ENCODE data around the gene TMEM220.
"Not testable (repeated sequence)": the region's sequence is repeated elsewhere in the genome, so short reads cannot be mapped to it uniquely, and the experiment has no call there.

Gene TMEM220

DNA sequence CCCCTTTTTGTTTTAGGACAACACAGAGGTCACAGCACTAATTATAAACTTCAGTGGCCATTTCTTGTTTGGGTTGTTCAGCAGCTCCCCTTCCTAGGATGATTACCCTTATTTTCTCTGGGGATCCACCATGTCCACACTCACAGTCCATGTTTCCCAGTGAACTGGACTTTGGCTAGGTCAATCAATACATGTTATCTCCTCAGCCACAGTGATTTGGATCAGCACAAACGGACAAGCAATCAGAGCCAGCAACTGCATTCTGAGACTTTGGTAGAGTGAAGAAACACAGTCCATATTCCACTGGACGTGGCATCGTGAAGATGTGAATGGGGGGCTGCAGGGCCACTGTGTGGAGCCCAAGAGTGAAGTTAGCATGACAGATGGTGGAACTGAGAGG is 4.6 kb downstream of the TMEM220 start:
- DNase-seq = no peak

DNA sequence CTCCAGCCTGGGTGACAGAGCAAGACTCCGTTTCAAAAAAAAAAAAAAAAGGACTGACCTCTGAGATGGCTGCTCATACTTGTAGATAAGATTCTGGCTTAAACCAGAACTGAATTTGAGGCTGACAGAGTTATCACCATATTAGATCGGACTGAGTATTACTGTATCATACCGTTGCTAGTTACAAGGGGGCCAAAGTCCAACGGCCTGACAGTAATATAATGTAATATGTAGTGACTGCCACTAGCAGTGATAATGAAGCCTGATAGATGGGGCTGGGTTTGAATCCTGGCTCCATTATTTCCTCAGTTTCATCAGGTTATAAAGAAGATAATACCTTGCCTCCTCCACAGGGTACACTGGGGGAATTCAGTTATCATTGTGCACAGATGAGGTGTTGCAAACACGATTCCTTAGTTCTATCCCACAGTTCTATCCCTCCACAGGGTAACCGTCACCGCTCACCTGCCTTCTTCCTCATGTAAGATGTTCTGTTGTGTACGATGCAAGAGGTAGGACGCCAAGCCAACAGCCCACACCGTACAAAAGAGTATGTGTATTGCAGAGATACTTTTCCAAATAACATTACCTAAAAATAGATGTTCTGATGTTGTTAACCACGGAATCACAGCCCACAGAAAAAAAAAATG is 5.2 kb downstream of the TMEM220 start:
- DNase-seq = no peak

DNA sequence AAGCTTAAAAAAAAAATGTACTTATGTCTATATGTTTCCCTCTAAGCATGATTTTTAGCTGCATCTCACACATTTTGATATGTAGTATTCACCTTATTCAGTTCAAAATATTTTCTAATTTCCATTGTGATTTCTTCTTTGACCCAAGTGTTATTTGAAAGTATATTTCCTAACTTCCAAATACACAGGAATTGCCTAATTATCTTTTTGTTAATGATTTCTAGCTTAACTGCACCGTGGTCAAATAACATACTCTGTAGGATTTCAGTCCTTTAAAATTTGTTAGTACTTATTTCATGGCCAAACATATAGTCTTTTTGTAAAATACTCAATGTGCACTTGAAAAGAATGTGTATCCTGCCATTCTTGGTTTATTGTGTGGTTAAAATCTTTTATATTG is 11.3 kb downstream of the TMEM220 start:
- DNase-seq = no peak

DNA sequence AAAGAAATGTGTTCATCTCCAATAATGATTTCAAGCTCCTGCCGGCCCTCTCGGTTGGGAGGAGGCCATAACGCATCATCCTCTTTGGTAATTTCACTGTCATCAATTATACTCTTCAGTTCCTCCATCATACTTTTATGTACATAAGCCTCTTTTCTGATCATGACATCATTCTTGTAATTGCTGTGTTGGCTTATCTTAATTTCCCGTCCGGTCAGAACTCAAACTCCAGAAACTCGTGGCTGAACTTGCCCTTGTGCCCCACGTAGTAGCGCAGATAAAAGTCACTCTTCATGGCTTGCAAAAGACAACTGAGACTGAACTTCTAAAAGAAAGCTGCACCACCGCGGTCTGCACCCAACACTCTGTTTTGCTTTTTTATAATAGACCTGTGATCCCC is 13.6 kb downstream of the TMEM220 start:
- DNase-seq = no peak

DNA sequence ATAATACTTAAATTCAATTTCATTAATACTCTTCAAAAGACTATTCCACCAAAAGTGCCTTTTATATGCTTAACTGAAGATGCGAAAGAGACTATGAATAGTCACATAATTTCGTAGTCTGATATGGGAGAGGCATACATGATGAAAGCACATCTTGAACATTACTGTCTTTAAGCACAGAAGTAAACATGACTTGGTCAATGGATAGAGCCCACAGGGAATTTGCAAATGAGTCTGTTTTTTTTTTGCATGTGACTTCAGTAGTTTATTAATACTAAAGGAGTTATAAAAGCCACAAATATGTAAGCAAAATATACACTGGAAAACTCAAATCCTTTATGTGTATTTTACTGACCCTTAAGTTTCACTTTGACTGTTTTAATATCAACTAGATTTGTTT is 16.5 kb downstream of the TMEM220 start:
- no peak for DNase-seq

DNA sequence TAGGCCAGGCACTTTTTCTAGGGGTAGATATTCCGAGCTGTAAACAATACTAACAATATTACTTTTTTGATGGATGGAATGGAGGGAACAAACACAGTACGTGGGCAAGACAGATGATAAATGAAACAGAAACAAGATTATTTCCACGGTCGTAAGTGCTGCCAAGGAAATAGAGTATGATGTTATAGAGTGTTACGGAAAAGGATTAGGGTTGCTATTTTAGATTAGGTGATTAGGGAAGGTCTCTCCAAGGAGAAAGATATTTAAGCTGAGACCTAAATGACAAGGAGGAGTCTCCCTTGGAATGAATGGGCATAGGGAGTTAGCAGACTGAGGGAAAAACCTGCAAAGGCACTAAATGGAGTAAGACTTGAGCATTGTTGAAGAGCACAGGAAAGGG is 24.1 kb downstream of the TMEM220 start:
- DNase-seq = no peak

DNA sequence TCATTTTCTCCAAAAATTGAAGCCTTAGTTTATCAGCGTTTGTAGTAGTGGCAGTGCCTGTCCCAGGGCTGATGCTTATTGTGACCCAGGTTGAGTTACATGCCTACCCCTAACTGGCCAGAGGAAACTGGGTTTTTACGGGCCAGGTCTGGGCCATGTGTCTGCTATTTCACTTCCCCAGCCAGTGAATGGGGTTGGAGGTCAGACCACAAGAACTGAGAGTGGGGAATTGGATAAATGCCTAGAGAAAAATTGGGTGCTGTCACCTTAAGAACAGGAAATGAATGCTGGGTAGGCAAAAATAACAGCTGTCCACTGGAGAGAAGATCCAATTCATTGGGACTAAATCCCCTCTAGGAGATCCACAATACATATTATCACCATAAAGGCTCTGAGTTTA is 27.2 kb downstream of the TMEM220 start:
- DNase-seq = no peak

DNA sequence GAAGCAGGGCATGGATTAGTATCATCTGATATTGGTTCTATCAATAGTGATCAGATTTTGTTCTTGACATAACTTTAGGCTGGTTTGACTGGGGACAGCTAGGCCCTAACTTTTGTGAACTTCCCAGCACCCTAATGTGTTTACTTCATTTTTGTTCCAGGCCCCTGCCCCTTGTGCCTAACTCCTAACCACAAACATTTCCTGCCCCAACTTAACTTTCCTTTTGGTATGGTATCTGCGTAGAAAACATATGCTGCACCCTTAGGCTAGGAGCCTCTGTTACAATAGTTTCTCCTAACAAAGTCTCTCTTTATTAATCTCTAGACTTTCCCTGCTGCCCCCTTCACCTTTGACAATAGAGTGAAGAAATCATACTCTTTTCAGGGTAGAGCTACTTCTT is 30.0 kb downstream of the TMEM220 start:
- DNase-seq = peak; percentile 52

DNA sequence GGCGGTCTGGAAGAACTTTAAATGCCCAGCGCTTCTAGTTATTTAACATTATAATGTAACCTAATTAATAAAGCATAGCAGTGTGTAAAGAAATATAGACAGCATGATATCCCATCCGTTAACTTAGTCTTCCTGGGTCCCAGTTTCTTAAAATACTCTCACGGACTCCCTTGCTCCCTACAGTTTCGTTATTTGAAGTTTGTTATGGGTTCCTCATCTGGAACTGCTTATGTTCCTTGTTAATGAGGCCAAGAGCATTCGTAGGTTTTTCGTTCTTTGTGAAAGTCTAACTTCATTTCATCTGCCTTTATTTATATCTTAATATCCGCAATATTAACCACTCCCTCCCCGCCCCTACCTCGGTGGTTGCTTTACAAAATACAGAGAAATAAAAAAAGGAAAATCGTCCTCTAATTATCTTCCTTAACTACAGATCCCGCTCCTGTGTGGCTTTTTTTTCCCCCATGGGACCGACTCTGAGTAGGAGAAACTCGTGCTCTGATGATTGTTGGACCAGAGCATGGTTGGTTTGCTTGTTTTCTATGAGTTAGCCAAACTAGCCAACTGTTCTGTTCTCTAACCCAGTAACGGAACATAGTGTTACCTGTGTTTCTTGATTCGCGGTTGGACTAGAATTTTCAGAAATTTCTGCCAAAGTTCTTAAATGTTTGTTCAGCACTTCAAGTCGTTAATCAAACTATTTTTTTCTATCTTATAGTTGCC is 31.6 kb downstream of the TMEM220 start:
- DNase-seq = no peak

DNA sequence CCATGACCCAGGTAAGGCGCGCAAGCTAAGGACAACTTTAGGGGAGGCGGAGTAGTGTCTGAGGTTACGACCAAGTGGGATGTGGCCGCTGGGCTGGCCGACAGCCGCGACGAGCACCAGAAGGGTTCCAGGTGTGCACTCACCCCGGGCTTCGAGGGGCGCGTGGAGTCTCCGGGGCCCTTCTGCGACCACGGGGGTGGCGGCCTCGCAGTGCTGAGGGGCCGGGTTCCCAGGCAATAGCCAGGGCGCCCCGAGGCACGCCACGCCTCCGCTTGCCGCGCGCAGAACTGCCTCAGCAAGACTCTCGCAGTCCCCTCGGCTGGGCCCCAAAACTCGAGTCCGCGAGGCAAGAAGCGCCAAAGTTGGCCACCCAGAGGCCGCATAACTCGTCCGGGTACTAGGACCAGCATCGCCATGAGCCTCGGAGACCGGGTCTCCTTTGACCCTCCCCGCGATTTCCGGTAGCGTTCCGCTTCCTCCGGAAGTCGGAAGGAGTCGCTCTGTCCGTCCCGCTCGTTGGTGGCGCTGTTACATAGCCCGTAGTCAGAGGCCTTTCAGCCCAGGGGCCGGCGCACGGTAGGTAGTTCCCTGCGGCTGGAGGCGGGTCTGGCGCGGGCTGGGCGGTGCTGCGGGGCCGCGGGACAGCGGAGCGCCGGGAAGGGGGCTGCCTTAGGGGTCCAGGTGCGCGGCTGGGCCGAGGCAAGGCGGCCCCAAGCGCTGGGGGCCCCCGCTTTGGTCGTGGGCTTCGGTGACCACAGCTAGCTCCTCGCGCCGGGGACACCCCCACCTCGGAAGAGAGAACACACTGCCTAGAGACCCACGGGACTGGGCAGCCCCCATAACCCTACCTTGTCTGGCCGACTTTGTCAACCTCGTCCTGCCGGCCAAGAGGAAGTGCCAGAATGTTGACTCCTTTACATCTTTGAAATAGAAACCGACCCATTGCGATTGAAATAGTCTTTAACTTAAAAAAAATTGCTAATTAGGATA is 32.4 kb downstream of the TMEM220 start, which contains the start of the genes ADPRM and SCO1:
ADPRM (plus strand) TSS at position 503 of the 990 bp plus-strand sequence. CDS start 7,333 bp downstream, outside the sequence.
SCO1 (minus strand) TSS at position 442 of the 990 bp plus-strand sequence; CDS start at position 416, 26 bp downstream.
- DNase-seq = peak; percentile 91

DNA sequence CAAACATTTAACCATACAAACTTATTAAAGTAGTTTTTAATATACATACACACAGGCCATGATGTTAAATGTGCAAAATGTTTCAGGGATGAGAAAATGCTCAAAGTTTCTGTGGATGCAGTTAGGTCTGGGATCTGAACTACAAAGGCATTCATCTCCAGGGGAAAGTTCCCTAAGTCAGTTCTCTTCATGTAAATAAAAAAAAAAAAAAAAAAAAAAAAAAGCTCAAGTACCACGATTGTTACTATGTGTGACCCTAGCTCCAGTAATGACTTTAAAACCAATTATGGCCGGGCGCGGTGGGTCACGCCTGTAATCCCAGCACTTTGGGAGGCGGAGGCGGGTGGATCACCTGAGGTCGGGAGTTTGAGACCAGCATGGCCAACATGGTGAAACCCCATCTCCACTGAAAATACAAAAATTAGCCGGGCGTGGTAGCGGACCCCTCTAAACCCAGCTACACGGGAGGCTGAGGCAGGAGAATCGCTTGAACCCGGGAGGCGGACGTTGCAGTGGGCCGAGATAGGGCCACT is 33.9 kb downstream of the TMEM220 start:
- DNase-seq = not testable (repeated sequence)

DNA sequence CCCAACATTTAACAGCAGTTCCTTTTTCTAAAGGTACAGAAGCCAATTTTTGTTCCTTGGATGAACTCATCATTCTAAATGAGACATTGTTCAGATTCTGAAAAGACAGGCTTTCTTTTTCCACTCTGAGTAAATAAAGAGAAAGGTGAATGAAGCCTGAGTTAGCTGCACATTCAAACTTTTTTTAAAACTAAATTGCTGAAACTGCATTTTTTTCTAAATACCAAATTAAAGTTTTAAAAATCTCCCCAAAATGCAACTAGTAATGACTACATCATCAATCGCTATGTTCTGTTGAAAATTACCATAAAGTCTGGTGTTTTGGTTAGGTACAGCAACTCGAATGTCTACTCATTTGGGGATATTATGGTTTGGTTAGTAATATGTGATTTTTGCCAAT is 42.3 kb downstream of the TMEM220 start:
- DNase-seq = no peak

DNA sequence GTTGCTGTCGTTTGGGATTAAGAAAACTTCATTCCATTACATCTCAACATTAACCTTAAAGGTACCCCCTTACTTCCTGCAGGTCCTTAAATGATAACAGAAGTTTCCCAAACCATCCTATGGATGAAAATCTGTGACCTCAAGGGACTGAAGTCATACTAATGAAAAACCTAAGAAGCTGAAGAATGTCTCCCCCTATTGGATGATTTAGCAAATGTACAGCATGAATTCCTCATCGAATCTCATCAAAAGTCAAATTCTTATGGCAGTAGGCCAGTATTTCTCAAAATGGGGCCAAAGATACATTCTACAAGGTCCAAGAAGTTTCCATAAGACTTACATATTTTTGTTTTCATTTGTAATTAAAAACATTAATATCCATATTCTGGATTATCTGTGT is 46.0 kb downstream of the TMEM220 start:
- DNase-seq = no peak

DNA sequence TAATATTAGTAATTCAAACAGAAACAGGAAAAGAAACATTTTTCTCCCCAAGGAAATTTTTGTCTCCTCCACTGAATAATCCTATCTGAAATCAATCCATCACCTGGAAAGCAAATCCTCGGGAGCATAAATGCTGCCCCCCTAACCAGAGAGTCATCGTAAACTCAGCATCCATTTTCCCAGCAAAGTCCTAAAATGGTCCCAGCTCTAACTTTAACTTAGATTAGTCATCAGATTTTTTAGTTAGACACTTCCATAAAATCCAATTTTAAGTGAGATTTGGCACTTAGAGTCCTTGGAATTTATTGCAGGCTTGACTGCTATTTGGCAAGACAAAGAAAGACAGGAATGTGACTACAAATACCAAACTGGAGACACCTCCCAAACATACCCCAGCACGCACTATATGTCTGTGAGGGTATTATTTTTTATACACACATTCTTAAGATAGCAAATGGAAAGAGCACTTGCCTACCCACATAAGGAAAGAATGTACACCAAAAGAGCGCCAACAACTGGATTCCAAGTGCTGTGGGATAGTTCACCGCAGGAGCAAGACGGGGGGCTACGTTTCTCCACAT is 47.9 kb downstream of the TMEM220 start:
- DNase-seq = no peak

DNA sequence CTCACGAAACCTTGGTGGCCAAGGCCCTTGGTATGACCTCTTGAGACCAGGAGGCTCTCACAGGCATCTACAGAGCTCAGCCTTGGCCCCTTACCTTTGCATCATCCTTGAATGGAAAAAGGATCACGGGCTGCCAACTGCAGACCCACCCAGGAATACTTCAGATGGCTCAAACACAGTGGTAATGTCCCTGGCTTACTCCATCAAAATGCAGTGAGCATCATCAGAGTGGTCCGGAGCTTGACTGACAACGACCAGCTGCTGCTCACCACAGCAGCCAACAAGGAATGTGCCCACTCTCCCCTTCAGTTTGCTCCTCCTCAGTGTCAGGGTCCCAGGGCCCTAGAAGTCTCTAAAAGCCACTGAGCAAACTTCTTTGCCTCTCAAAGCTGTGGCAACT is 55.1 kb downstream of the TMEM220 start:
- no peak for DNase-seq

DNA sequence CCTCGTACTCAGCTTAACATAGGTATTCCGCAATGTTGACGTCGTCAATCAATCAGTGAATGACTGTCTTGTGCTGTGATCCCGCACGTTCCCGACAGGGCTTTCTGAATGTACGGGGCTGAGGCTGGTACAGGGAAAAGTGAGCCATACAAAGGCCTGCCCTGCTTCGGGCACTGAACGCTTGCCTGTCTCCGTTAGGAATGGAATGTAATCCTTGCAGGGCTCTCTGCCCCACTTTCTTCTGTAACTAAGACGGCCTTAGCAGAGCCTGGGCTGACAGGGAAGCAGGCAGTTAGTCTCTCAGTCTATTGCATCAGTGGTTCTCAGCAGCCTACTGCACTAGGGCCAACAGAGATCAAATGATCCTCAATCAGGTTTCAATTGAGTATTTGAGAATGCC is 56.5 kb downstream of the TMEM220 start:
- no peak for DNase-seq

DNA sequence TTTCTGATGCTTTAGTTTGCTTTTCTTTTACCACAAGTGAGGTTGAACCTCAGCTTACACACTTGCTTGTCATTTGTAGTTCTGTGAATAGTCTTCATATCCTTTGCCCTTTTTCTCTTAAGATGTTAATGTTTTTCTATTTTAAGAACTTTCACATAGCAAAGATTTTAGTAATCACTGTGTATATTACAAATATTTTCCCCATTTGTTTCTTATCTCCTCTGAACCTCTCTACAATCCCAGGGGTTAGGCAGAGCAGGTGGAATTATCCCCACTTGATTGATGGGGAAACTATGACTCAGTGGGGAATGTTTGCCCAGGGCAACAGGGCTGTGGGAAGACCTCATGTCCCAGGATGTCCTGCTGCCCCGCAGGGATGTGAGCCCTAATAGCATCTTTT is 61.0 kb downstream of the TMEM220 start:
- DNase-seq = no peak

DNA sequence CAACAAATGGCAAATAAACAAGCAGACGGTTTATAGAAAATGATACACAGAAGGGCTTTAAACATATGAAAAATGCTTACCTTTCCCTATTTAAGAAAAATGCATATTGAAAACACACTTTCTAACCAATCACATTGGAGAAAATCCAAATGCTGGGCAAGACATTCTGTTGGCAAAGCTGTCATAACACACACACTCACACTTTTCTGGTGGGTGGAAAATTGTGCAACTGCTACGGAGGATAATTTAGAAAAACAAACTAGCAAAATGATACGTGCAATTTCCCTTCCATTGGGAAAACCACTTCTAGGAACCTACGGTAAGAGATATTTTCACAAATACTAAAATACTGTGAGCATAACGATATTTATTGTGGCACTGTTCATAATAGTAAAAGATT is 62.9 kb downstream of the TMEM220 start:
- no peak for DNase-seq

DNA sequence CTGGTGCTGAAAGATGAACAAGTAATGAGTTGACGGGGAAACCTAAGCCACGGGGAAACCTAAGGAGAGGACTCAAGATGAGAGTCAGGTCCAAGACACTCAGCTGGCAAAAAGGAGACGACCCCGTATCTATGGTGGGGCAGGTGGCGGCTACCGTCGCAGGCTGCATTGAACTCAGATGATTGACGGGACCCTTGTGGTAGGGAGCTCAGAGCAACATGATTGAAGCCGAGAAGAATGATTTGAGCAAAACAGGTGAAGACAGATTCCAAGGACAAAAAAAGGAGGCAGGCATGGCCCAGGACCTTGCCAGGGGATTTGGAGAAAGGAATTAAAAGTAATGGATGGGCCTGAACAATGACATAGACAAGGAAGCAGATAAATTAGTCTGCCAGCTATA is 65.3 kb downstream of the TMEM220 start:
- DNase-seq = no peak
